ENCODE results near the gene TPRG1L. TPM values are rescaled to one million over a fixed set of nuclear protein-coding genes. Genes with fewer than 3 reads are reported as not detected.

TPRG1L gene
- total RNA-seq, 1 donor from 2014 or later, result 10.6 TPM

DNA sequence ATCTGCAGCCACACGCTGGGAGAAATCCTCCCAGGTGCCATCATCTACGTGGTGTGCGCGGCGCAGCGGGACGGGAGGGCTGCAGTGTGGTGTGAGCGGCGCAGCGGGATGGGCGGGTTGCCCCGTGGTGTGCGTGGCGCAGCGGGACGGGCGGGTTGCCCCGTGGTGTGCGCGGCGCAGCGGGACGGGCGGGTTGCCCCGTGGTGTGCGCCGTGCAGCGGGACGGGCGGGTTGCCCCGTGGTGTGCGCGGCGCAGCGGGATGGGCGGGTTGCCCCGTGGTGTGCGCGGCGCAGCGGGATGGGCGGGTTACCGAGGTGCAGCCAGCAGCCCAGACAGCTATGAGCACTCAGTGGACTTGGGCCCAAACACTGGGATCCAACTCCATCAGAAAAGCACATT lies 20.4 kb downstream of the TPRG1L start:
- Histone ChIP-seq H4K20me1 (ENCODE audit: low read depth) (peaks cover 18% of the 10 kb centered on the region), H2AFZ (replicated peaks) (no peak overlapping the region), H3K4me2 (no peak overlapping the region), H3K9me3 (ENCODE audit: low read depth) (no peaks in the 10 kb centered on the region), H3F3A (ENCODE audit: low read depth) (peaks cover 6% of the 10 kb centered on the region), H3K27me3 (peaks cover 5% of the 10 kb centered on the region), H3K27ac (no peak overlapping the region), H3K4me1 (peaks cover 4% of the 10 kb centered on the region), H3K79me2 (ENCODE audit: low read depth) (peaks cover 11% of the 10 kb centered on the region), H3K4me3 (no peak overlapping the region), H3K36me3 (no peaks in the 10 kb centered on the region), H3K9ac (no peak overlapping the region)
- Mint-ChIP-seq H3K27me3 (ENCODE audit: insufficient read depth, low read depth) (peaks cover 5% of the 10 kb centered on the region), H3K36me3 (peaks cover 13% of the 10 kb centered on the region), H3K27ac (no peak overlapping the region), H3K9me3 (no peaks in the 10 kb centered on the region), H3K4me1 (peaks cover 11% of the 10 kb centered on the region), H3K4me3 (no peak overlapping the region)
- DNase-seq (ENCODE audit: low spot score), result no peak
- TF ChIP-seq EZH2 (IDR thresholded peaks at IDR 0.05) (no peak), EZH2phosphoT487 (IDR thresholded peaks at IDR 0.05) (no peak)
- TF ChIP-seq, protein P1, sequence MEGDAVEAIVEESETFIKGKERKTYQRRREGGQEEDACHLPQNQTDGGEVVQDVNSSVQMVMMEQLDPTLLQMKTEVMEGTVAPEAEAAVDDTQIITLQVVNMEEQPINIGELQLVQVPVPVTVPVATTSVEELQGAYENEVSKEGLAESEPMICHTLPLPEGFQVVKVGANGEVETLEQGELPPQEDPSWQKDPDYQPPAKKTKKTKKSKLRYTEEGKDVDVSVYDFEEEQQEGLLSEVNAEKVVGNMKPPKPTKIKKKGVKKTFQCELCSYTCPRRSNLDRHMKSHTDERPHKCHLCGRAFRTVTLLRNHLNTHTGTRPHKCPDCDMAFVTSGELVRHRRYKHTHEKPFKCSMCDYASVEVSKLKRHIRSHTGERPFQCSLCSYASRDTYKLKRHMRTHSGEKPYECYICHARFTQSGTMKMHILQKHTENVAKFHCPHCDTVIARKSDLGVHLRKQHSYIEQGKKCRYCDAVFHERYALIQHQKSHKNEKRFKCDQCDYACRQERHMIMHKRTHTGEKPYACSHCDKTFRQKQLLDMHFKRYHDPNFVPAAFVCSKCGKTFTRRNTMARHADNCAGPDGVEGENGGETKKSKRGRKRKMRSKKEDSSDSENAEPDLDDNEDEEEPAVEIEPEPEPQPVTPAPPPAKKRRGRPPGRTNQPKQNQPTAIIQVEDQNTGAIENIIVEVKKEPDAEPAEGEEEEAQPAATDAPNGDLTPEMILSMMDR (IDR thresholded peaks at IDR 0.05), result no peak

GRCh38 chr1:3645666-3646355 lies 21.0 kb downstream of the TPRG1L start:
- peaks cover 23% of the 10 kb centered on the region for H4K20me1 ChIP-seq (ENCODE audit: low read depth)
- DNase-seq (ENCODE audit: low spot score), result no peak
- no peak overlapping the region for H2AFZ ChIP-seq (replicated peaks)
- peaks cover 14% of the 10 kb centered on the region for H3K4me1 Mint-ChIP-seq
- no peak overlapping the region for H3K27ac ChIP-seq
- H3K27me3 Mint-ChIP-seq (ENCODE audit: insufficient read depth, low read depth), result peaks cover 8% of the 10 kb centered on the region
- no peaks in the 10 kb centered on the region for H3K9me3 ChIP-seq (ENCODE audit: low read depth)
- peaks cover 13% of the 10 kb centered on the region for H3K36me3 Mint-ChIP-seq
- H3K4me3 ChIP-seq, result no peak overlapping the region
- H3K4me1 ChIP-seq, result peaks cover 4% of the 10 kb centered on the region
- TF ChIP-seq, protein P1 (IDR thresholded peaks at IDR 0.05), result no peak
- TF ChIP-seq EZH2phosphoT487 (IDR thresholded peaks at IDR 0.05), result no peak
- TF ChIP-seq EZH2 (IDR thresholded peaks at IDR 0.05), result no peak
- H3K9ac ChIP-seq, result no peak overlapping the region
- H3K36me3 ChIP-seq, result no peaks in the 10 kb centered on the region
- peaks cover 11% of the 10 kb centered on the region for H3K27me3 ChIP-seq
- peaks cover 11% of the 10 kb centered on the region for H3K79me2 ChIP-seq (ENCODE audit: low read depth)
- H3K9me3 Mint-ChIP-seq, result peaks cover 2% of the 10 kb centered on the region
- H3K4me3 Mint-ChIP-seq, result no peak overlapping the region
- no peak overlapping the region for H3K4me2 ChIP-seq
- H3K27ac Mint-ChIP-seq, result no peak overlapping the region
- peaks cover 6% of the 10 kb centered on the region for H3F3A ChIP-seq (ENCODE audit: low read depth)

GRCh38 chr1:3646596-3646995 lies 21.8 kb downstream of the TPRG1L start:
- Mint-ChIP-seq H3K36me3 (peaks cover 13% of the 10 kb centered on the region), H3K27ac (no peak overlapping the region)

More at GRCh38 chr1:3646596-3646995, 21.8 kb downstream of the TPRG1L start:
- Histone ChIP-seq H3K4me2 (no peak overlapping the region), H3K27ac (no peak overlapping the region), H4K20me1 (ENCODE audit: low read depth) (peaks cover 29% of the 10 kb centered on the region), H3K79me2 (ENCODE audit: low read depth) (peaks cover 11% of the 10 kb centered on the region), H3K4me3 (no peak overlapping the region), H3K36me3 (no peaks in the 10 kb centered on the region), H3K9ac (no peak overlapping the region), H3K27me3 (peaks cover 19% of the 10 kb centered on the region), H2AFZ (replicated peaks) (no peak overlapping the region), H3K4me1 (peaks cover 4% of the 10 kb centered on the region), H3K9me3 (ENCODE audit: low read depth) (no peaks in the 10 kb centered on the region), H3F3A (ENCODE audit: low read depth) (peaks cover 13% of the 10 kb centered on the region)
- peaks cover 13% of the 10 kb centered on the region for H3K27me3 Mint-ChIP-seq (ENCODE audit: insufficient read depth, low read depth)
- no peak for DNase-seq (ENCODE audit: low spot score)
- TF ChIP-seq, protein P1 (IDR thresholded peaks at IDR 0.05), result no peak
- TF ChIP-seq EZH2 (IDR thresholded peaks at IDR 0.05), result no peak
- no peak for TF ChIP-seq EZH2phosphoT487 (IDR thresholded peaks at IDR 0.05)
- H3K9me3 Mint-ChIP-seq, result peaks cover 2% of the 10 kb centered on the region
- H3K4me3 Mint-ChIP-seq, result no peak overlapping the region
- H3K4me1 Mint-ChIP-seq, result peaks cover 16% of the 10 kb centered on the region

Measured in neural progenitor cell (in vitro differentiated cells).